Adipocyte (in vitro differentiated cells): ENCODE results near the gene CPM.
A peak's percentile ranks its signal among the peaks of the same experiment; 100 is the strongest.

Source experiments
- DNase-seq: peaks from one replicate; pipeline ENCODE4 v3.0.0-alpha.2; 2015; ENCODE audit warnings: low read depth
- H3K27me3 ChIP-seq: replicated peaks from 2 replicates; pipeline ENCODE4 v1.7.0; 2013; ENCODE audit warnings: mild to moderate bottlenecking, low read length, moderate library complexity; ENCODE audit not compliant: control insufficient read depth, insufficient read depth
- H3K36me3 ChIP-seq: 2 replicates; pipeline ENCODE4 v1.7.0; 2013; ENCODE audit warnings: low read length, mild to moderate bottlenecking, moderate library complexity; ENCODE audit not compliant: control insufficient read depth, insufficient read depth, severe bottlenecking
- H3K4me1 ChIP-seq: 2 replicates; pipeline ENCODE4 v1.7.0; 2013; ENCODE audit warnings: mild to moderate bottlenecking, low read length, moderate library complexity; ENCODE audit not compliant: control insufficient read depth, insufficient read depth
- H3K4me3 ChIP-seq: 2 replicates; pipeline ENCODE4 v1.7.0; 2013; ENCODE audit warnings: mild to moderate bottlenecking, low read length, moderate library complexity
- H3K9ac ChIP-seq: 2 replicates; pipeline ENCODE4 v1.7.0; 2013; ENCODE audit warnings: mild to moderate bottlenecking, low read length, moderate library complexity
- H3K9me3 ChIP-seq: 2 replicates; pipeline ENCODE4 v1.7.0; 2013; ENCODE audit warnings: mild to moderate bottlenecking, low read length, moderate library complexity; ENCODE audit not compliant: control insufficient read depth

CPM gene

DNA sequence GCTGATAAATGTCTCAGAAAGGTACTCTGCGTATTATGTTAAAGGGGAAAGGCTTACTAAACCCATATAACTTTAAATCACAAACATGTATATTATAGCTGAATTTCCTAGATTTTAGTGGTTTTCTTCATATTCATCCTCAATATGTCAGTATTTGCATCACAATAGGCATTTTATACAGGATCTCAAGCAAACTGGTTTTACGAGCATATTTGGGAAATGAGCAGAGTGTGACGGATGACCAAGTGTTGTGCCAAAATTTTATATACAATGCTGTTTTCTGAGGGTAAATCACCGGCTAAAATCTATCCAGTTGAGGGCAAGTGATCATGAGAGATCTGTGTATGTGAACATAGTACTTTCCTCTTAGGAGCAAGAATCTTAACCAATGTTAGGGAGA lies 8.4 kb downstream of the CPM start:
- H3K4me3 ChIP-seq, result no peak overlapping the region
- H3K27me3 ChIP-seq, result no peaks in the 10 kb centered on the region
- peaks cover 9% of the 10 kb centered on the region for H3K4me1 ChIP-seq
- DNase-seq, result no peak
- H3K9ac ChIP-seq, result no peak overlapping the region
- H3K36me3 ChIP-seq, result peaks cover 39% of the 10 kb centered on the region
- H3K9me3 ChIP-seq, result peaks cover 3% of the 10 kb centered on the region

GRCh38 chr12:68919581-68920239 lies 13.3 kb downstream of the CPM start:
- DNase-seq, result no peak
- no peak overlapping the region for H3K9ac ChIP-seq

GRCh38 chr12:68918960-68919359 lies 14.0 kb downstream of the CPM start:
- peaks cover 17% of the 10 kb centered on the region for H3K36me3 ChIP-seq
- no peak overlapping the region for H3K9ac ChIP-seq
- DNase-seq, result no peak
- no peak overlapping the region for H3K4me3 ChIP-seq
- peaks cover 30% of the 10 kb centered on the region for H3K4me1 ChIP-seq
- no peaks in the 10 kb centered on the region for H3K27me3 ChIP-seq
- H3K9me3 ChIP-seq, result no peaks in the 10 kb centered on the region

More at GRCh38 chr12:68919581-68920239, 13.3 kb downstream of the CPM start:
- Histone ChIP-seq H3K4me3 (no peak overlapping the region), H3K27me3 (no peaks in the 10 kb centered on the region), H3K36me3 (peaks cover 23% of the 10 kb centered on the region), H3K9me3 (no peaks in the 10 kb centered on the region), H3K4me1 (peaks cover 22% of the 10 kb centered on the region)

- DNase-seq, result peak; percentile 87
- Histone ChIP-seq H3K9ac (peak overlapping the region; percentile 85), H3K27me3 (no peaks in the 10 kb centered on the region), H3K4me1 (peaks cover 41% of the 10 kb centered on the region), H3K9me3 (no peaks in the 10 kb centered on the region), H3K36me3 (peaks cover 16% of the 10 kb centered on the region), H3K4me3 (peak overlapping the region; percentile 0)
These were observed 17.9 kb downstream of the CPM start for GRCh38 chr12:68915055-68915454.

- no peak for DNase-seq
- Histone ChIP-seq H3K4me3 (no peak overlapping the region), H3K36me3 (peaks cover 11% of the 10 kb centered on the region), H3K9ac (peak overlapping the region; percentile 85), H3K4me1 (peaks cover 45% of the 10 kb centered on the region), H3K9me3 (no peaks in the 10 kb centered on the region), H3K27me3 (no peaks in the 10 kb centered on the region)
These were observed 19.3 kb downstream of the CPM start for GRCh38 chr12:68913682-68914081.

GRCh38 chr12:68912916-68913315 lies 20.1 kb downstream of the CPM start:
- peaks cover 15% of the 10 kb centered on the region for H3K36me3 ChIP-seq
- no peak overlapping the region for H3K4me3 ChIP-seq
- DNase-seq, result no peak
- H3K9me3 ChIP-seq, result no peaks in the 10 kb centered on the region
- H3K9ac ChIP-seq, result peak overlapping the region; percentile 59
- peaks cover 52% of the 10 kb centered on the region for H3K4me1 ChIP-seq
- no peaks in the 10 kb centered on the region for H3K27me3 ChIP-seq

- no peak for DNase-seq
- no peak overlapping the region for H3K9ac ChIP-seq
- H3K4me1 ChIP-seq, result peaks cover 52% of the 10 kb centered on the region
- no peaks in the 10 kb centered on the region for H3K9me3 ChIP-seq
- H3K4me3 ChIP-seq, result no peak overlapping the region
- no peaks in the 10 kb centered on the region for H3K27me3 ChIP-seq
- peaks cover 22% of the 10 kb centered on the region for H3K36me3 ChIP-seq
These were observed 21.7 kb downstream of the CPM start for GRCh38 chr12:68911197-68911718.

- Histone ChIP-seq H3K4me3 (no peak overlapping the region), H3K9me3 (no peaks in the 10 kb centered on the region), H3K27me3 (no peaks in the 10 kb centered on the region), H3K36me3 (peaks cover 31% of the 10 kb centered on the region), H3K4me1 (peaks cover 43% of the 10 kb centered on the region), H3K9ac (no peak overlapping the region)
- DNase-seq, result peak; percentile 36
These were observed 22.8 kb downstream of the CPM start for GRCh38 chr12:68910128-68910527.

DNA sequence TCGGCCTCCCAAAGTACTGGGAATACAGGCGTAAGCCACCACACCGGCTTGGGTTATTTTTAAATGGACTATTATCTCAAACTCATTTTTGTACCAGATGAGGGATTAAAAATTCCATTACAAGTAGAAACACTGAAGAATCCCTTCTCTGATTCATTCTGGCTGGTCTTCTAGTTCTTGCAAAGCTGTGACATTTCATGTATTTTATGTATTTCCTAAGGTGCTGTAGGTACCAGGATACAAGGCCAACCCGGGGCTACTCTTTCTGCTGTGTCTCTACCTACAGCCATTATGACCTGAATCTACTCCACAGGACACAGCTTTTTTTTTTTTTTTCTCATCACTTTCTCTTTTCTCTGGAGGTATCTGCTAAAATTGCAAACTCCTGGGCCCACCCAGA lies 24.9 kb downstream of the CPM start:
- Histone ChIP-seq H3K9ac (peak overlapping the region; percentile 24), H3K27me3 (no peaks in the 10 kb centered on the region), H3K36me3 (peaks cover 36% of the 10 kb centered on the region), H3K4me3 (no peak overlapping the region), H3K4me1 (peaks cover 28% of the 10 kb centered on the region), H3K9me3 (no peaks in the 10 kb centered on the region)
- no peak for DNase-seq

DNA sequence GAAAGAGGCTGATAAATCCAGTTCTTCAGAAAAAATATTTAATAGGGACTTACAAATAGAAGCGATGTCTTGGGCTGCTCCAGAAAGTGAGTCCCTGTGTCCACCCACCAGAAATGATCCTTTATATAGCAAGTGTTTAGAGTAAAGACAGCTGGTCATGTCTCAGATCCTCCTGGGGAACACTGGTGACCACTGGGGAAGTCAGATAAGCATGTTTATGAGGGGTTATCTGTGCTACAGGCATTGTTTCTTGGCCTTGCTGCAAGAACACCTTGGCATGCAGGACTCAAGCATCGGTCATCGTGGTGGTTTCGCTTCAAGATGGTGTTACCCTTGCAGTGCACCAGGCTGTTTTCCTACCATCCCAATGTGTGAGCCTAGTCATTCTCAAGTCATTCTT lies 27.2 kb downstream of the CPM start:
- peaks cover 17% of the 10 kb centered on the region for H3K4me1 ChIP-seq
- H3K36me3 ChIP-seq, result peaks cover 29% of the 10 kb centered on the region
- no peak for DNase-seq
- H3K9me3 ChIP-seq, result no peaks in the 10 kb centered on the region
- no peak overlapping the region for H3K4me3 ChIP-seq
- H3K27me3 ChIP-seq, result no peaks in the 10 kb centered on the region
- no peak overlapping the region for H3K9ac ChIP-seq

DNA sequence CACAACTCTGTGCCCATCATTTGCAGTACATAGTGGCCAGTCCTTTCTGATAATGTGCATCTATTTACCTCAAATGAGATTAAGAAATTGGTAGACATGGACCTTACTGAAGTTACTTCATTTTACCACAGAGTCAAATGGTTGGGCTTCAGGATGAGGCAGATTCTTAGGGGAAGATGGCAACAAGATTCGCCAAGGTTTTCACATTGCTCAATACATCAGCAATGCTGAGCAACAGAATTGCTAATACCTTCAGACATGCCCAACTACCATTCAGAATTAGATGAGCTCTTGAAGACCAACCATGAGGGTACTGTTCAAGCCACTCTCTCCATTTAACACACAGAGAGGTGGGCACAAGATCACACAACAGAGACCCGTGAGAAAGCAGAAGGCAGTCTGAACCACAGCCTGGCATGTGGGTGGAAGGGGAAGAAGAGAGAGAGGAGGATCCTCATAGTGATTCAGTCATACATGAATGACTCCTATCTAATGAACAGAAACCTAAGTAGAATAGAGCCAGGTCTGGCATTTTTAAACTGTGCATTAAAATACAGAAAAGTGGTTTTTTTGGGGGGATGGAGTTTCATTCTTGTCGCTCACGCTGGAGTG lies 28.5 kb downstream of the CPM start:
- DNase-seq, result no peak
- Histone ChIP-seq H3K9ac (no peak overlapping the region), H3K27me3 (no peaks in the 10 kb centered on the region), H3K4me3 (no peak overlapping the region), H3K36me3 (peaks cover 34% of the 10 kb centered on the region), H3K9me3 (no peaks in the 10 kb centered on the region), H3K4me1 (peaks cover 23% of the 10 kb centered on the region)
